HG03439 (cell line): ENCODE results near the gene VWA5B1.

Experiments used
- ATAC-seq: cut with Tn5 transposase; IDR thresholded peaks from one replicate; pipeline ENCODE4 v1.9.1; 2021; ENCODE audit warnings: mild to moderate bottlenecking, moderate library complexity; ENCODE audit not compliant: unreplicated experiment

The VWA5B1 gene

GRCh38 chr1:20320704-20321103 is 30.0 kb downstream of the VWA5B1 start:
- no peak for ATAC-seq

GRCh38 chr1:20321573-20321972 is 30.9 kb downstream of the VWA5B1 start:
- no peak for ATAC-seq

- no peak for ATAC-seq
Measured at GRCh38 chr1:20322081-20322824, 31.6 kb downstream of the VWA5B1 start.

DNA sequence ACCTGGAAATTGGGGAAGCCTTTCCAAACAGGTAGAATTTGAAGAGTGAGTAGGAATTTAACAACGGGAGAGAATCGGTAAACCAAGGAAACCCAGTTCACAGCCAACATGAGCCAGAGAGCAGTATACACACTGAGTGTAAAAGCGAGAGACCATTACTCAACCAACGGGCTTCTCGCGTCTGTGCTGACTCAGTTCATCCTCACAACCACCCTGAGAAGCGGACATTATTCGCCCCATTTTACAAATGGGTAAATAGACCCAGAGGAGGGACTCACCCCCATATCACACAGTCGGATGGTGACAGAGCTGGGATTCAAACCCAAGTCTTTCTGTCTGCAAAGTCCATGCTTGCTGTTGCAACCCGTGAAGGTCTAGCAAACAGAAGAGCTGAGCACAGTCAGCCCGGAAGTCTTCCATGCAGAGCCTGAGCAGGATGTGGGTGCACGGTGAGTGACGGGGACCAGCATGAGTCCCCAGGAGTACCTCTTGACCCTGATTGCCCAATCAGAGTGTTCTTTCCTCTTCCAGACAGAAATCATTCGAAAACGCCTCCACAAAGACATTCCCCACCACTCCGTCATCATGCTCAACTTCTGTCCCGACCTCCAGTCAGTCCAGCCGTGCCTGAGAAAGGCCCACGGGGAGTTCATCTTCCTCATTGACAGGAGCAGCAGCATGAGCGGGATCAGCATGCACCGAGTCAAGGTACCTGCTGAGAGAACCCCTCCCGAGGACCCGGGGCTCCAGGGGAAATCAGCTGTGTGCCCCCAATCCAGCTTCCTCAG is 32.3 kb downstream of the VWA5B1 start:
- ATAC-seq = no peak

GRCh38 chr1:20323613-20323920 is 32.9 kb downstream of the VWA5B1 start:
- ATAC-seq = no peak

DNA sequence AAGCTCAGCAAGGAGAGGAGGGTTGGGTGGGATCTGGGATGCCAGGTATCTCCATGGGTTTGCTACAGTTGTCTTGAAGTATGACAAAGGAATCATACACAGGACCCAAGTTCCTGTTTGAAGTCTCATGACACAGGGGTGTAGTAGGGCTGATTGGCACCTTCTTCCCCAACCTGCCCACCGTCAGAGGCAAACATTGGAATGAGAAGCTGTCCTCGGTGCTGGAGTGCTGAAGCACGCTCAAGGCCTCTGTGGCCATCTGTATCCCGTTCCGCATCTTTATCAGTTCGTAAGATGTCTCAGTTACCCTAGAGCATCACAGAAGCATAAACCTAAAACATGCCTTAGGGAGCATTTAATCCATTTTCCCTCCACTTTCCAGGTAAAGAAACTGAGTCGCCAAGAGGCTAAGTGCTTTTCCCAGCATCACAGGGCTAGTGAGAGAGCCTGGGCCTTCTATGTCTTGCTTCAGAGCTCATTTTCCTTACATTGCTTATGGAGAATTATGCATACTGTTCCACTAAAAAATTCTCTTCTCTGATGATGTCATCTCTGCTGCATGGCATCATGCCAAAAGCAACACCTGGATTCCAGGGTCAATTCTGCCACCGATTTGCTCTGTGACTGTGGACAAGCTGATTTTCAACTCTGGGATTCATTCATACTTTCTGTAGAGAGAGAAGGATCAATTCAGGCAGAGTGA is 34.2 kb downstream of the VWA5B1 start:
- ATAC-seq = no peak

GRCh38 chr1:20325407-20325843 is 34.8 kb downstream of the VWA5B1 start:
- no peak for ATAC-seq

- ATAC-seq = no peak
Measured at GRCh38 chr1:20325844-20326420, 35.3 kb downstream of the VWA5B1 start.

GRCh38 chr1:20327467-20327866 is 36.8 kb downstream of the VWA5B1 start:
- no peak for ATAC-seq

DNA sequence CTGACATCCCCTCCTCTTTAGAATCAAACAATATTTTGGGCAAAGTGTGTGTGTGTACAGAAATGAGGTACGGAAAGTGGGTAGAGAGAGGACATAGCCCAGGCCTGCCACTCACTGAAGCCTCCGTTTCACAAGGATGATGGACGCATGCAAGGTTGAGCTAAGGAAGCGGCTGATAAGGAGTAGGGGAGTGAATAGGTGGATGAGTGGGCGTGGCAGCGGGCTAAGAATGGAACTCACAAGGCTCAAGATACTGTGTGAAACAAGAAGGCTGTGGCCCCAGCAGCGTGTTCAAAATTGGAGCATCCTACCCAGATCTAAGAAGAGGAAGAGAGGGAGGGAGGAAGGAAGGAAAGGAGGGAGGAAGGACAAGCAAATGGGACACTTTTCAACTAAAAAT is 37.5 kb downstream of the VWA5B1 start:
- no peak for ATAC-seq

- no peak for ATAC-seq
Measured at GRCh38 chr1:20329793-20330542, 39.3 kb downstream of the VWA5B1 start.

DNA sequence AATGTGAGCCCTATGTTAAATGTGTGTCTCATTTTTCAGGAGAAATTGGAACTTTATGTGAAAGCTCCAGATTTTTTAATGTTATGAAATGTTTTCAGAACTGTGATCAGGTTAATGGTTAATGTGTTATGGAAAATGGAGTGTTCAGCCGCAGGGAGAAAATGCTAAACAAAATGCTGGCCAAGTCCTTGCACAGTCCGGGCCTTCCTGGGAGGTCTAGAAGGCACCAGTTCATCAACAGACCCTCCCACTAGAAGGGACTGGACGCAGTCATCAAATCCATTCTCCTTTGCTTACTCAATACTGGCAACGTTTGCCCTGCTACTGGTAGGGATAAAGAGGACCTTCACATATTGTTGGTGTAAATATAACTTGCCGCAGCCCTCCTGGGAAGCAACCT is 43.4 kb downstream of the VWA5B1 start:
- no peak for ATAC-seq

- no peak for ATAC-seq
Measured at GRCh38 chr1:20336105-20336605, 45.5 kb downstream of the VWA5B1 start.

- no peak for ATAC-seq
Measured at GRCh38 chr1:20337581-20337980, 46.9 kb downstream of the VWA5B1 start.

- ATAC-seq = no peak
Measured at GRCh38 chr1:20339811-20340457, 49.3 kb downstream of the VWA5B1 start.

GRCh38 chr1:20342294-20343148 is 51.8 kb downstream of the VWA5B1 start:
- ATAC-seq = no peak

DNA sequence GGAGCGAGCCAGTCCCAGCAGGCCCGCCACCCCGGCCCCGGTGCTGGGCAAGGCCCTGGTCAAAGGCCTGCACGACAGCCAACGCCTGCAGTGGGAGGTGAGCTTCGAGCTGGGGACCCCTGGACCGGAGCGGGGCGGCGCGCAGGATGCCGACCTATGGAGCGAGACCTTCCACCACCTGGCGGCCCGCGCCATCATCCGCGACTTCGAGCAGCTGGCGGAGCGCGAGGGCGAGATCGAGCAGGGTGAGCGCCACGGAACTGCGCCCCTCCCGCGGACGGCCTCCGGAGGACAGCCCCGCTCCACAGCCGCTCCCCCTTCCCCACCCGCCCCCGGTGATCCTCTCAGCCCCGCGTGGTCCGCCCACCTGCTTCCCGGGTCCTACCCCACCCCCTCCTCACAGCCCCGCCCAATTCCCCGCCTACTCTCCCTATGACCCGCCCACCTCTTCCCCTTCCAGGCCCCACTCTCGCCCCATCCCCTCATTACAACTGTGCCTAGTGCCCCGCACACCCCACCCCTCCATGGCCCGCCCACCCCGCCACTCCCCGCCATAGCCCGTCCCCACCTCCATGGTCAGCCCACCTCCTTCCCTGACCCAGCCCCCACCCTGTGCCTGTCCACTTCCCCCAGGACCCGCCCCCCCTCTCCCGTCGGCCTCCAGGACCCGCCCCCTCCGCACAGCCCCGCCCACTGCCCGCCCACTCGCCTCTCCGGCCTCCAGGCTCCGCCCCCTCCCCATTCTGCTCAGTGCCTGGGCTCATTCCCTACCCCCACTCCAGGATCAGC is 52.7 kb downstream of the VWA5B1 start:
- ATAC-seq = no peak

- no peak for ATAC-seq
Measured at GRCh38 chr1:20343938-20344302, 53.2 kb downstream of the VWA5B1 start.
